Inferior parietal cortex (tissue), 1 donor: Measurements from ENCODE around the gene MAFF.

Experiments
- DNase-seq: peaks from one replicate; pipeline ENCODE4 v3.0.0-alpha.2; 2016; ENCODE audit errors: extremely low spot score

Gene MAFF

GRCh38 chr22:38248280-38248679 lies 46.5 kb downstream of the MAFF start:
- DNase-seq, result no peak

GRCh38 chr22:38249301-38249700 lies 47.5 kb downstream of the MAFF start:
- DNase-seq, result no peak

- DNase-seq, result no peak
These were observed 48.2 kb downstream of the MAFF start for GRCh38 chr22:38249803-38250642.

GRCh38 chr22:38250643-38251340 lies 49.0 kb downstream of the MAFF start:
- no peak for DNase-seq

GRCh38 chr22:38251341-38251692 lies 49.5 kb downstream of the MAFF start:
- DNase-seq, result no peak

GRCh38 chr22:38255697-38256096 lies 53.9 kb downstream of the MAFF start:
- DNase-seq, result no peak

- DNase-seq, result no peak
These were observed 55.4 kb downstream of the MAFF start for GRCh38 chr22:38257181-38257580.

- no peak for DNase-seq
These were observed 56.0 kb downstream of the MAFF start for GRCh38 chr22:38257650-38258250.

GRCh38 chr22:38258895-38259294 lies 57.1 kb downstream of the MAFF start:
- no peak for DNase-seq

- DNase-seq, result no peak
These were observed 57.6 kb downstream of the MAFF start for GRCh38 chr22:38259370-38259769.

GRCh38 chr22:38260761-38261681 lies 59.2 kb downstream of the MAFF start:
- DNase-seq, result no peak

GRCh38 chr22:38262051-38262795 lies 60.4 kb downstream of the MAFF start:
- no peak for DNase-seq

GRCh38 chr22:38264322-38264843 lies 62.6 kb downstream of the MAFF start:
- DNase-seq, result no peak
